ENCODE measurements around the gene ROPN1L.

ROPN1L gene

GRCh38 chr5:10454591-10455276, 13.1 kb downstream of the ROPN1L start:
- Histone ChIP-seq H3K36me3 (ENCODE audit: control insufficient read depth in 5 of 5, insufficient read depth in 5 of 5, low read length in 5 of 5) (no peaks in the 10 kb centered on the region), H3K9me3 (ENCODE audit: control insufficient read depth in 5 of 5, low read length in 5 of 5) (no peaks in the 10 kb centered on the region), H3K4me1 (ENCODE audit: control insufficient read depth in 5 of 5, insufficient read depth in 5 of 5, low read length in 5 of 5) (peaks cover 0 to 24% (median 17%) of the 10 kb centered on the region in 5 donors), H3K4me3 (ENCODE audit: low read depth in 1 of 5, low read length in 5 of 5) (no peak overlapping the region), H3K27me3 (ENCODE audit: control insufficient read depth in 5 of 5, insufficient read depth in 4 of 5, low read length in 5 of 5) (peaks cover 0 to 8% (median 0%) of the 10 kb centered on the region in 5 donors), H3K9ac (ENCODE audit: low read length in 5 of 5) (no peak overlapping the region), H3K27ac (ENCODE audit: low read depth, low read length) (no peak overlapping the region)

- Histone ChIP-seq H3K9ac (ENCODE audit: low read length in 5 of 5) (no peak overlapping the region), H3K27ac (ENCODE audit: low read depth, low read length) (no peak overlapping the region), H3K9me3 (ENCODE audit: control insufficient read depth in 5 of 5, low read length in 5 of 5) (no peaks in the 10 kb centered on the region), H3K4me1 (ENCODE audit: control insufficient read depth in 5 of 5, insufficient read depth in 5 of 5, low read length in 5 of 5) (peaks cover 0 to 26% (median 18%) of the 10 kb centered on the region in 5 donors), H3K36me3 (ENCODE audit: control insufficient read depth in 5 of 5, insufficient read depth in 5 of 5, low read length in 5 of 5) (no peaks in the 10 kb centered on the region), H3K4me3 (ENCODE audit: low read depth in 1 of 5, low read length in 5 of 5) (no peak overlapping the region), H3K27me3 (ENCODE audit: control insufficient read depth in 5 of 5, insufficient read depth in 4 of 5, low read length in 5 of 5) (peaks cover 0 to 8% (median 0%) of the 10 kb centered on the region in 5 donors)
These were observed 13.6 kb downstream of the ROPN1L start for GRCh38 chr5:10455277-10455670.

DNA sequence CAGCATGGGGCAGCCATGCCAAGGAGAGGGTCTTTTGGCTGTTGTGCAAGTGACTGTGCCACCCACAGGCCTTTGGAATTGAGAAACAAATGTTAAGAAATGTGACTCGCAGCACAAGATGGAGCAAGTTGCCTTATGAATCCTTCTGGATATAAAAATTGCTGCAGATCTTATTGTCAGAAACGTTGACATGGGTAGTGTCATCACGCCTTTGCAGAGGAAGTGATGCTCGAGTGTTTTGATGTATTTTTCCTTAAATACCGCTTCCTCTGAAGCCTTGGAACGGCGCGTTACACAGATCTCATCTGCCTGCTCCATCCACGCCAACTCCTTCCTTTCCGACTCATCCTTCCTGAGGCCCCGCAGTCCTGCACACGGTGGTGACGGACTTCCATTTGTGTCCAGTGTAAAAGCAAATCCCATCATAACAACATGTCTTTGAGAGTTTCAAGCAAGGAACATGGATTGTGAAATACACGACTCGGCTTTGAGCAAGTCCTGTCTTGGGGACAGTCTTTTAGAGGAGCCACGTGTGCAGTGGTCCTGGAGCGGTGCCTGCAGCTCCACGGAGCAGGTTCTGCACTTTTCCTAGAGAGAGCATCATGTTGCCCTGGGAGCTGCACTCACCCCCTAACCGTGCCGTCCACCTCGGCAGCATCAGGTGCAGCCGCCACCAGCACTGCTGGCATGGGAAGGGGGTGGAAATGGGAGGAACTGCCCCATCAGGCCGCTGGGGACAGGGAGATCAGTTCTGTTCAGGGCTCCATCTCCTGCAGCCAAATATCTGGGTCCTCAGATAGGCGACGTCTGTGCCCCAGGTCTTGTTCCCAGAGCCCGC, 15.1 kb downstream of the ROPN1L start:
- no peak overlapping the region for H3K4me3 ChIP-seq (ENCODE audit: low read depth in 1 of 5, low read length in 5 of 5)
- H3K9ac ChIP-seq (ENCODE audit: low read length in 5 of 5): no peak overlapping the region
- H3K27me3 ChIP-seq (ENCODE audit: control insufficient read depth in 5 of 5, insufficient read depth in 4 of 5, low read length in 5 of 5): peaks cover 0 to 8% (median 0%) of the 10 kb centered on the region in 5 donors
- no peak overlapping the region for H3K27ac ChIP-seq (ENCODE audit: low read depth, low read length)
- H3K9me3 ChIP-seq (ENCODE audit: control insufficient read depth in 5 of 5, low read length in 5 of 5): no peaks in the 10 kb centered on the region
- peaks cover 0 to 31% (median 22%) of the 10 kb centered on the region in 5 donors for H3K4me1 ChIP-seq (ENCODE audit: control insufficient read depth in 5 of 5, insufficient read depth in 5 of 5, low read length in 5 of 5)
- no peaks in the 10 kb centered on the region for H3K36me3 ChIP-seq (ENCODE audit: control insufficient read depth in 5 of 5, insufficient read depth in 5 of 5, low read length in 5 of 5)

GRCh38 chr5:10457682-10458574, 16.2 kb downstream of the ROPN1L start:
- Histone ChIP-seq H3K9me3 (ENCODE audit: control insufficient read depth in 5 of 5, low read length in 5 of 5) (no peaks in the 10 kb centered on the region), H3K27ac (ENCODE audit: low read depth, low read length) (no peak overlapping the region), H3K36me3 (ENCODE audit: control insufficient read depth in 5 of 5, insufficient read depth in 5 of 5, low read length in 5 of 5) (no peaks in the 10 kb centered on the region), H3K9ac (ENCODE audit: low read length in 5 of 5) (no peak overlapping the region), H3K4me3 (ENCODE audit: low read depth in 1 of 5, low read length in 5 of 5) (no peak overlapping the region), H3K4me1 (ENCODE audit: control insufficient read depth in 5 of 5, insufficient read depth in 5 of 5, low read length in 5 of 5) (peaks cover 0 to 29% (median 22%) of the 10 kb centered on the region in 5 donors), H3K27me3 (ENCODE audit: control insufficient read depth in 5 of 5, insufficient read depth in 4 of 5, low read length in 5 of 5) (peaks cover 0 to 8% (median 0%) of the 10 kb centered on the region in 5 donors)

DNA sequence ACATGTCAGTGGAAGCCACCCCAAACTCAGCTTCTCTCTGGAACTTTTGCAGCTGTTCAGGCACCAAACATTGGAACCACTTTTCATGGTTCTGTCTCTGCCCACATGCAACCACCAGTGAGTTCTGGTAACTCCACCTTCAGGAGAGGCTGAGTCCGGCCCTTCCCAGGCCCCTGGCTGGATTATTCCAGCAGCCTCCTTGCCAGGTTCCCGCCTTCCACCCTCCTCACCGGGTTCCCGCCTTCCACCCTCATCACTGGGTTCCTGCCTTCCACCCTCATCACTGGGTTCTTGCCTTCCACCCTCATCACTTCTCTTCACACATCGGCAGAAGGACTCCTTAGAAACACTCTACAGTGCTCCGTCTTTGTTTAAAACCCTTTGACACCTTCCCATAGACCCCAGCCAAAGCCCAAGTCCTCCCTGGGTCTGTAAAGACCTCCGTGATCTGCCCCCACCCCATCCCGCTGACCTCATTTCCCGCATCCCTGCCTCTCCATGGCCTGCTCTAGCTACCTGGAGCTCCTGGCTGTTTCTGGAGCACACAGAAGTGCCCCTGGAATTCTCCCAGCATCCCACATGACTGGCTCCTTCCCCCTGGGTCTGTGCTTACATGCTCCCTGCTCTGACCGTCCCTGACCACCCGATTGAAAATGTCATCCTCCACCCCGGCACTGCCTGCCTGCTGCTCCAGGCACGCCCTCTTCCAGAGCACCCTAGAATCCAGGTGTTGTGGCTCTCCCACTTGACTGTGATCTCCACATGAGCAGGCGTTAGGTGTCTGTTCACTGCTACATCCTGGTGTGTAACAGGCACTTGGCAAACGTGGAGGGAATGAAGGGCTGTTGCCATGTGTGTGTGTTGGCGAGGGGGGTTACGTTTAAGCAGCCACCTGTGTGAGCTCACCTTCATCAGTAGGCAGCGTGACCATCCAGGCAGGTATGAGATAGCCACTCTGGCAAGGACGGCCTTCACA, 17.7 kb downstream of the ROPN1L start:
- Histone ChIP-seq H3K4me1 (ENCODE audit: control insufficient read depth in 5 of 5, insufficient read depth in 5 of 5, low read length in 5 of 5) (peaks cover 0 to 27% (median 22%) of the 10 kb centered on the region in 5 donors), H3K9me3 (ENCODE audit: control insufficient read depth in 5 of 5, low read length in 5 of 5) (no peaks in the 10 kb centered on the region), H3K4me3 (ENCODE audit: low read depth in 1 of 5, low read length in 5 of 5) (no peak overlapping the region), H3K36me3 (ENCODE audit: control insufficient read depth in 5 of 5, insufficient read depth in 5 of 5, low read length in 5 of 5) (no peaks in the 10 kb centered on the region), H3K27me3 (ENCODE audit: control insufficient read depth in 5 of 5, insufficient read depth in 4 of 5, low read length in 5 of 5) (peaks cover 0 to 8% (median 0%) of the 10 kb centered on the region in 5 donors), H3K27ac (ENCODE audit: low read depth, low read length) (no peak overlapping the region), H3K9ac (ENCODE audit: low read length in 5 of 5) (no peak overlapping the region)

GRCh38 chr5:10460252-10460906, 18.7 kb downstream of the ROPN1L start:
- no peak overlapping the region for H3K4me3 ChIP-seq (ENCODE audit: low read depth in 1 of 5, low read length in 5 of 5)
- no peaks in the 10 kb centered on the region for H3K36me3 ChIP-seq (ENCODE audit: control insufficient read depth in 5 of 5, insufficient read depth in 5 of 5, low read length in 5 of 5)
- H3K9ac ChIP-seq (ENCODE audit: low read length in 5 of 5): no peak overlapping the region
- H3K4me1 ChIP-seq (ENCODE audit: control insufficient read depth in 5 of 5, insufficient read depth in 5 of 5, low read length in 5 of 5): peaks cover 0 to 27% (median 19%) of the 10 kb centered on the region in 5 donors
- H3K27ac ChIP-seq (ENCODE audit: low read depth, low read length): no peak overlapping the region
- no peaks in the 10 kb centered on the region for H3K9me3 ChIP-seq (ENCODE audit: control insufficient read depth in 5 of 5, low read length in 5 of 5)
- H3K27me3 ChIP-seq (ENCODE audit: control insufficient read depth in 5 of 5, insufficient read depth in 4 of 5, low read length in 5 of 5): peaks cover 0 to 6% (median 0%) of the 10 kb centered on the region in 5 donors

- Histone ChIP-seq H3K27me3 (ENCODE audit: control insufficient read depth in 5 of 5, insufficient read depth in 4 of 5, low read length in 5 of 5) (peaks cover 0 to 6% (median 0%) of the 10 kb centered on the region in 5 donors), H3K27ac (ENCODE audit: low read depth, low read length) (no peak overlapping the region), H3K4me1 (ENCODE audit: control insufficient read depth in 5 of 5, insufficient read depth in 5 of 5, low read length in 5 of 5) (peaks cover 0 to 27% (median 19%) of the 10 kb centered on the region in 5 donors), H3K9me3 (ENCODE audit: control insufficient read depth in 5 of 5, low read length in 5 of 5) (no peaks in the 10 kb centered on the region), H3K4me3 (ENCODE audit: low read depth in 1 of 5, low read length in 5 of 5) (no peak overlapping the region), H3K36me3 (ENCODE audit: control insufficient read depth in 5 of 5, insufficient read depth in 5 of 5, low read length in 5 of 5) (no peaks in the 10 kb centered on the region), H3K9ac (ENCODE audit: low read length in 5 of 5) (no peak overlapping the region)
These were observed 19.4 kb downstream of the ROPN1L start for GRCh38 chr5:10461041-10461440.

GRCh38 chr5:10461904-10462555, 20.4 kb downstream of the ROPN1L start:
- H3K27me3 ChIP-seq (ENCODE audit: control insufficient read depth in 5 of 5, insufficient read depth in 4 of 5, low read length in 5 of 5): peaks cover 0 to under 1% (median 0%) of the 10 kb centered on the region in 5 donors
- H3K9me3 ChIP-seq (ENCODE audit: control insufficient read depth in 5 of 5, low read length in 5 of 5): no peaks in the 10 kb centered on the region
- H3K36me3 ChIP-seq (ENCODE audit: control insufficient read depth in 5 of 5, insufficient read depth in 5 of 5, low read length in 5 of 5): no peaks in the 10 kb centered on the region
- H3K4me3 ChIP-seq (ENCODE audit: low read depth in 1 of 5, low read length in 5 of 5): no peak overlapping the region
- no peak overlapping the region for H3K9ac ChIP-seq (ENCODE audit: low read length in 5 of 5)
- peaks cover 0 to 19% (median 17%) of the 10 kb centered on the region in 5 donors for H3K4me1 ChIP-seq (ENCODE audit: control insufficient read depth in 5 of 5, insufficient read depth in 5 of 5, low read length in 5 of 5)
- H3K27ac ChIP-seq (ENCODE audit: low read depth, low read length): no peak overlapping the region

Measured in subcutaneous abdominal adipose tissue (tissue), 5 donors.